GM21737 (cell line): ENCODE results near the gene RALB.
"Not testable (repeated sequence)": the region's sequence is repeated elsewhere in the genome, so short reads cannot be mapped to it uniquely, and the experiment has no call there.

Experiments
- ATAC-seq: cut with Tn5 transposase; IDR thresholded peaks from one replicate; pipeline ENCODE4 v1.9.1; 2021; ENCODE audit warnings: mild to moderate bottlenecking, moderate library complexity; ENCODE audit not compliant: unreplicated experiment

Gene RALB

GRCh38 chr2:120224735-120225548 lies 27.7 kb upstream of the RALB start:
- ATAC-seq, result no peak

- no peak for ATAC-seq
Observed at GRCh38 chr2:120225549-120226065, 27.0 kb upstream of the RALB start.

- ATAC-seq, result no peak
Observed at GRCh38 chr2:120226316-120226715, 26.3 kb upstream of the RALB start.

GRCh38 chr2:120227111-120227991 lies 25.3 kb upstream of the RALB start:
- no peak for ATAC-seq

- ATAC-seq, result no peak
Observed at GRCh38 chr2:120228503-120228902, 24.1 kb upstream of the RALB start.

- no peak for ATAC-seq
Observed at GRCh38 chr2:120229341-120229740, 23.3 kb upstream of the RALB start.

- ATAC-seq, result no peak
Observed at GRCh38 chr2:120230515-120231471, 21.9 kb upstream of the RALB start.

GRCh38 chr2:120231564-120231973 lies 21.1 kb upstream of the RALB start:
- peak; percentile 12 for ATAC-seq

- ATAC-seq, result peak; percentile 82
Observed at GRCh38 chr2:120231974-120232635, 20.5 kb upstream of the RALB start.

- ATAC-seq, result no peak
Observed at GRCh38 chr2:120233292-120233691, 19.4 kb upstream of the RALB start.

GRCh38 chr2:120235158-120235557 lies 17.5 kb upstream of the RALB start:
- ATAC-seq, result not testable (repeated sequence)

GRCh38 chr2:120235681-120236080 lies 17.0 kb upstream of the RALB start:
- ATAC-seq, result no peak

- no peak for ATAC-seq
Observed at GRCh38 chr2:120236316-120236715, 16.3 kb upstream of the RALB start.

- no peak for ATAC-seq
Observed at GRCh38 chr2:120236791-120237190, 15.9 kb upstream of the RALB start.

- ATAC-seq, result no peak
Observed at GRCh38 chr2:120237491-120237902, 15.2 kb upstream of the RALB start.

GRCh38 chr2:120238728-120239487 lies 13.7 kb upstream of the RALB start:
- no peak for ATAC-seq

GRCh38 chr2:120239488-120240287 lies 13.0 kb upstream of the RALB start:
- ATAC-seq, result no peak

GRCh38 chr2:120240901-120241429 lies 11.7 kb upstream of the RALB start:
- no peak for ATAC-seq
